ENCODE data around the gene MUC4. TPM values are rescaled to one million over a fixed set of nuclear protein-coding genes. Genes with fewer than 3 reads are reported as not detected.
"Not testable (repeated sequence)": the region's sequence is repeated elsewhere in the genome, so short reads cannot be mapped to it uniquely, and the experiment has no call there.

Gene MUC4
- total and polyA plus RNA-seq, 10 of the 15 experiments (the other 5 are each of a cell fraction or from before 2014, with no cell fraction given), result 0.02 to 0.46 (median 0.27) TPM; not detected in 4

- TF ChIP-seq PRDM15 (CRISPR knock-in tag; IDR thresholded peaks at IDR 0.05), result no peak
- TF ChIP-seq YY1 (IDR thresholded peaks at IDR 0.05; ENCODE audit: low read depth, low read length), result no peak
- TF ChIP-seq NRF1 (conservative IDR thresholded peaks at IDR 0.05; ENCODE audit: low read depth, low read length), result no peak
- TF ChIP-seq CEBPZ (IDR thresholded peaks at IDR 0.05; ENCODE audit: low read depth, low read length), result no peak
- no peak for TF ChIP-seq POU2F2 (IDR thresholded peaks at IDR 0.05; ENCODE audit: borderline replicate concordance, low read depth, low read length)
Observed at GRCh38 chr3:195817578-195818135, 5.9 kb upstream of the MUC4 start (continued).

GRCh38 chr3:195816276-195816913 is 4.7 kb upstream of the MUC4 start:
- ATAC-seq; SMC1A ChIA-PET (ENCODE audit: uncharacterized antibody, unreplicated experiment); intact Hi-C loops (cut with micrococcal nuclease; ENCODE audit: unreplicated experiment): not testable (repeated sequence)

More at GRCh38 chr3:195816276-195816913, 4.7 kb upstream of the MUC4 start:
- DNase-seq (ENCODE audit: low read depth, low spot score); H3K9me3 ChIP-seq (replicated peaks; ENCODE audit: control insufficient read depth, insufficient read depth, low read length); H3K9ac ChIP-seq (ENCODE audit: control insufficient read depth, insufficient read depth, low read length); H4K20me1 ChIP-seq (ENCODE audit: control insufficient read depth, insufficient read depth); RAD21 ChIA-PET (ENCODE audit: unreplicated experiment); H3K27me3 ChIP-seq (replicated peaks in 1 of 2; ENCODE audit: control insufficient read depth in 2 of 2, insufficient read depth in 2 of 2, low read length in 1 of 2); POLR2A ChIA-PET; BruUV-seq (replicated peaks); H3K4me1 ChIP-seq (ENCODE audit: control insufficient read depth, insufficient read depth, low read length); H3K36me3 ChIP-seq (ENCODE audit: control insufficient read depth in 2 of 2, insufficient read depth in 2 of 2, low read length in 1 of 2); H3K4me3 ChIP-seq; CTCF ChIA-PET; H3K27ac ChIP-seq (ENCODE audit: control insufficient read depth, insufficient read depth); H3K4me2 ChIP-seq (ENCODE audit: control insufficient read depth, insufficient read depth); H3K79me2 ChIP-seq (ENCODE audit: control insufficient read depth, insufficient read depth, low read length); H2AFZ ChIP-seq (ENCODE audit: control insufficient read depth, low read depth, low read length); FAIRE-seq: not testable (repeated sequence)
- WGBS (ENCODE audit: insufficient coverage, insufficient replicate concordance, low lambda C conversion rate, missing lambda C conversion rate), result 71% methylated on average over 20 of the region's 23 CpGs
- in situ Hi-C loops (cut with MboI), result loop anchor here (10.0 kb wide), 1 partner anchor 62 kb away; no protein-coding TSS in a partner anchor

Data from GM12878 (cell line).